ENCODE measurements around the gene SRGAP1. TPM values are rescaled to one million over a fixed set of nuclear protein-coding genes. Genes with fewer than 3 reads are reported as not detected.

The SRGAP1 gene
- total and polyA plus RNA-seq, 2 of the 8 experiments (the other 6 are each of a cell fraction or from before 2014, with no cell fraction given): 3.2 to 7.3 TPM

DNA sequence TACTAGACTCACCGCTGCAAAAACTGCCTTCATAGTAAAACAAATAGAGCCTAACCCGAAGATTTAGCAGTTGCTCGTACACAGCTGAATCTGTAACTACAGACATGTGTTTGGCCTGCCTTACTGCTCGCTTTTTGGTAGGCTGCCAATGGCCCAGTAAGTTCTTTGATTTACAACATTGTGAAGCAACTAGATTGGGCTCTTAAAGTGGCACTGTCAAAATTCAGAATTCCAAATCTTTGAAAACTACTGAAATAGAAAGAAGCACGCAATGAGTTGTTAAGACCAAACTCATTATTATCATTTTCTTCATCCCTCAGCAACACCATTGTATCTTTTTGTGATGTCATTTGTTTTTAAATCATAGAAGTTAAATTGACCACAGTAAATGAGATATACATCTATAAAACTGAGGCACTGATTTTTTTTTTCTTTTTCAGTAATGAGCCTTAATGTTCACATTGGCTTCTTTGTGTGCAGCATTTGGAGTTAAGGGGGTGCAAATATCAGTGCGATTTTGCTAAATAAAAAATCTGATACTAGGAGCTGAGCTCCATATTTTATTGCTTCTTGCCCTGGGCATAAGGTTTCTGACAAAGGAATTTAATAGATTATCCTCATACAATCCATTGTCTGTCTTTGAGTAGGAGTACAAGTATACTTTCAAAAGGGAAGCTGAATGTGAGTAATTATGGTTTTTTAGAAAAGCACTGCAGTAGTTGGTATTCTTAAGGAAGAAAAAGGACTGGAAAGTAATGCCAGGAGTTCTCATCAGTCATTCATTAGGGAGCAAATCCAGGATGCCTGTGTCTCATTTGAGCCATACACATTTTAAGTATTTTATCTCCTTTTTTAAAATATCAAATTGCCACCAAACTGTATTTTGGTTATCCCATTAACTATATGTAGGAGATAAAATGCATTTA is 239.0 kb downstream of the SRGAP1 start:
- Histone ChIP-seq H3K23ac (ENCODE audit: insufficient read length) (no peak overlapping the region), H3K23me2 (ENCODE audit: low read depth, low read length) (no peaks in the 10 kb centered on the region), H3K36me3 (ENCODE audit: control insufficient read depth in 2 of 4, insufficient read depth in 4 of 4, low read length in 3 of 4) (no peaks in the 10 kb centered on the region), H3K79me1 (ENCODE audit: low read depth, low read length) (no peaks in the 10 kb centered on the region), H3K27me3 (replicated peaks in 1 of 4; ENCODE audit: control insufficient read depth in 3 of 4, extremely low read depth in 1 of 4, insufficient read depth in 3 of 4, low read length in 3 of 4) (peaks cover 0 to 1% (median 0%) of the 10 kb centered on the region in 4 experiments; a peak in 1 of 7 replicates), H3K27ac (ENCODE audit: low read depth, low read length) (no peak overlapping the region), H3K56ac (replicated peaks; ENCODE audit: insufficient read length, low read depth, low read length) (no peak overlapping the region), H4K20me1 (replicated peaks in 1 of 2; ENCODE audit: control insufficient read depth in 1 of 2, insufficient read depth in 2 of 2, low read length in 2 of 2) (no peaks in the 10 kb centered on the region), H3K14ac (ENCODE audit: insufficient read length) (no peak overlapping the region), H3K4me3 (ENCODE audit: extremely low read depth in 1 of 4, insufficient read depth in 2 of 4, low read depth in 3 of 4, low read length in 4 of 4) (no peak overlapping the region), H3K4me1 (replicated peaks in 1 of 4; ENCODE audit: control insufficient read depth in 3 of 4, insufficient read depth in 4 of 4, low read length in 3 of 4) (peaks cover 0 to 4% (median 1%) of the 10 kb centered on the region in 4 experiments; a peak in 2 of 7 replicates), H2BK12ac (ENCODE audit: low read depth, low read length) (no peak overlapping the region), H2AK5ac (ENCODE audit: low read depth, low read length) (no peak overlapping the region), H2AFZ (ENCODE audit: low read length) (no peak overlapping the region), H2BK5ac (ENCODE audit: low read depth, low read length) (no peak overlapping the region), H3K18ac (ENCODE audit: extremely low read depth, low read length) (no peak overlapping the region), H4K8ac (ENCODE audit: extremely low read depth, insufficient read depth, low read length) (no peak overlapping the region), H3K9ac (replicated peaks in 1 of 4; ENCODE audit: extremely low read depth in 1 of 4, low read depth in 3 of 4, low read length in 3 of 4) (no peak overlapping the region), H2BK120ac (replicated peaks; ENCODE audit: low read depth, low read length) (no peak overlapping the region), H2BK15ac (ENCODE audit: low read length) (no peak overlapping the region), H4K91ac (replicated peaks; ENCODE audit: insufficient read length, low read length) (no peak overlapping the region), H4K5ac (ENCODE audit: insufficient read length, low read depth, low read length) (no peak overlapping the region), H2BK20ac (ENCODE audit: low read length) (no peak overlapping the region), H3K4me2 (ENCODE audit: insufficient read depth in 1 of 2, low read depth in 2 of 2, low read length in 2 of 2) (no peak overlapping the region), H3K79me2 (ENCODE audit: control insufficient read depth in 1 of 2, insufficient read depth in 2 of 2, low read length in 2 of 2) (no peaks in the 10 kb centered on the region), H3K4ac (replicated peaks; ENCODE audit: insufficient read length, low read depth, low read length) (no peak overlapping the region), H3K9me3 (ENCODE audit: insufficient read depth in 2 of 2, low read depth in 1 of 2, low read length in 1 of 2) (no peaks in the 10 kb centered on the region)
- ChIA-PET CTCF (ENCODE audit: partially characterized antibody) (interaction anchor here (0.9 to 1.2 kb wide), 2 partner anchors 9 to 173 kb away, joined by 3 to 4 read pairs; no protein-coding TSS in a partner anchor), POLR2A (ENCODE audit: partially characterized antibody) (interaction anchor here (0.9 kb wide), 1 partner anchor 14 kb away, joined by 3 read pairs; no protein-coding TSS in a partner anchor)
- FAIRE-seq (no peak), DNase-seq (ENCODE audit: low read depth in 1 of 2, low spot score in 2 of 2) (no peak)
- 92% methylated on average over 6 of the region's 6 CpGs; no CpG with 5 or more reads in 1 of the 2 experiments for WGBS, 2 experiments (ENCODE audit: extremely low coverage in 1 of 2, insufficient coverage in 1 of 2, insufficient read length in 1 of 2, insufficient replicate concordance in 2 of 2, low coverage in 1 of 2, low lambda C conversion rate in 2 of 2, missing lambda C conversion rate in 1 of 2)
- no peak for TF ChIP-seq NANOG (IDR thresholded peaks at IDR 0.05; ENCODE audit: insufficient read depth, low read depth, low read length, poor library complexity, severe bottlenecking)
- TF ChIP-seq POU5F1 (IDR thresholded peaks at IDR 0.05; ENCODE audit: low read depth, low read length): no peak
- TF ChIP-seq SP1 (IDR thresholded peaks at IDR 0.05; ENCODE audit: low read depth, low read length): no peak
- no peak for TF ChIP-seq ZNF274 (IDR thresholded peaks at IDR 0.05; ENCODE audit: borderline replicate concordance, extremely low read depth, low read length)
- no peak for TF ChIP-seq HDAC6 (IDR thresholded peaks at IDR 0.05; ENCODE audit: low read depth, low read length)
- TF ChIP-seq SAP30 (IDR thresholded peaks at IDR 0.05; ENCODE audit: insufficient read depth, insufficient replicate concordance, low read length): no peak
- TF ChIP-seq EGR1 (IDR thresholded peaks at IDR 0.05; ENCODE audit: borderline replicate concordance, low read depth, low read length): no peak
- TF ChIP-seq SP2 (IDR thresholded peaks at IDR 0.05; ENCODE audit: low read length): no peak
- TF ChIP-seq YY1 (IDR thresholded peaks at IDR 0.05; ENCODE audit: low read depth, low read length): no peak
- TF ChIP-seq CREB1 (IDR thresholded peaks at IDR 0.05): no peak
- TF ChIP-seq, protein P1, sequence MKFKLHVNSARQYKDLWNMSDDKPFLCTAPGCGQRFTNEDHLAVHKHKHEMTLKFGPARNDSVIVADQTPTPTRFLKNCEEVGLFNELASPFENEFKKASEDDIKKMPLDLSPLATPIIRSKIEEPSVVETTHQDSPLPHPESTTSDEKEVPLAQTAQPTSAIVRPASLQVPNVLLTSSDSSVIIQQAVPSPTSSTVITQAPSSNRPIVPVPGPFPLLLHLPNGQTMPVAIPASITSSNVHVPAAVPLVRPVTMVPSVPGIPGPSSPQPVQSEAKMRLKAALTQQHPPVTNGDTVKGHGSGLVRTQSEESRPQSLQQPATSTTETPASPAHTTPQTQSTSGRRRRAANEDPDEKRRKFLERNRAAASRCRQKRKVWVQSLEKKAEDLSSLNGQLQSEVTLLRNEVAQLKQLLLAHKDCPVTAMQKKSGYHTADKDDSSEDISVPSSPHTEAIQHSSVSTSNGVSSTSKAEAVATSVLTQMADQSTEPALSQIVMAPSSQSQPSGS (IDR thresholded peaks at IDR 0.05; ENCODE audit: low read length): no peak
